Stimulated activated CD8-positive, alpha-beta memory T cell treated with anti-CD3 and anti-CD28 coated beads, Interleukin-15, amount 100 ng/mL, for 48 hours (primary cell): ENCODE data around the gene MRPS35.
"Not testable (repeated sequence)": the region's sequence is repeated elsewhere in the genome, so short reads cannot be mapped to it uniquely, and the experiment has no call there.

Experiments
- DNase-seq, 2 donors: peaks; one replicate each; pipeline ENCODE4 v3.0.0-alpha.2; 2020; ENCODE audit warnings: low read depth in 2 of 2

Gene MRPS35

GRCh38 chr12:27709212-27709931 is 1.3 kb upstream of the MRPS35 start:
- DNase-seq = no peak

- DNase-seq = no peak
These were observed 570 bp upstream of the MRPS35 start for GRCh38 chr12:27709932-27710591.

DNA sequence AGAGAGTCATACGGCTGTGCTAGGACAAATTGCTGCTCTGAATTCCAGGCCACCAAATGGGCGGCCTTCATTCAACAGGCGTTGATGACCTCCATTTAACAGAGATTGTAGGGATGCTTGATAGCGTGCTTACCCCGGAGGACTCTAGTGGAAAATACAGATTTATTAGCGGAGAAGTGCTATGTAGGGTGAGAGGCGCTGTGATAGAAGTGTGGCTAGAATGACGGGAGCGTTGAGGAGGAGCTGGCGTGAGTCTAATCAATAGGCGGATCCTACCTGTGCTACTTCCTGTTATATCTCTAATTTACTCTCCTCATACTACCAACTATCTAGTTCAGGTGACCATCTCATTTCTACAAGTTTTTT is 668 bp downstream of the MRPS35 start:
- DNase-seq = peak in 1 of 2 donors; percentile 4

- no peak for DNase-seq
These were observed 1.3 kb downstream of the MRPS35 start for GRCh38 chr12:27711967-27712366.

DNA sequence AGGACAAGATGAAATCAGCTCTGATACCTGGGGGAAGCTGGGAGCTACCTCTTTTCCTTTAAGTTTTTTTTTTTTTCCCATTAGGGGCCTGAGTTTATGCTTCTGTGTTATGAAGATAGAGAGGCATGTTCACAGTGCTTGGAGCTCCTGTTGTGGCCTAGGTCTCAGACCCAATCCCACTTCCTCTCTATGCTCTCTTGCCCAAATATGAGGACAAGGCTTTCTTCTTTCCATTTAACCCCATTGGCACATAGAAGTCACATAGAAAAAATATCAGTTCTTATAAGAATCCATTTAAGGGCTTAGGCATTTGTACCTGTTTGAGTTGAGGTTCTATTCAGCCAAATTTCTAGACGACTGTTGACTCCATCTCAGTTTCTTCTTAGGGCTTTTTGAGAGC is 12.6 kb downstream of the MRPS35 start:
- DNase-seq = no peak

DNA sequence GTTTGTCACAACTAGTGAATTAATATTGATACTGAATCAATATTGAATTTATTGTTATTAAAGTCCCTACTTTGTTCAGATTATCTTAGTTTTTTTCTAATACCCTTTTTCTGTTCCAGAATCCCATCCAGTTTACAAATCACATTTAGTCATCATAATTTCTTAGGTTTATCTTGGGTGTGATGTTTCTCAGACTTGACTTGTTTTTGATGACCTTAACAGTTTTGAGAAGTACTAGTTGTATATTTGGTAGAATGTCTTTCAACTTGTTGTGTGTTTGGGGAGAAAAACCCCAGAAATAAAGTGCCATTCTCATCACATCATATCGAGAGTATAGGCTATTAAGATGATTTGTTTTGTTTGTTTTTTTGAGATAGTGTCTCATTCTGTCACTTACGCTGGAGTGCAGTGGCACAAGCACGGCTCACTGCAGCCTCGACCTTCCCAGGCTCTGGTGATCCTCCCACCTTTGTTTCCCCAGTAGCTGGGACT is 19.5 kb downstream of the MRPS35 start:
- no peak for DNase-seq

- DNase-seq = no peak
These were observed 21.6 kb downstream of the MRPS35 start for GRCh38 chr12:27732281-27732680.

DNA sequence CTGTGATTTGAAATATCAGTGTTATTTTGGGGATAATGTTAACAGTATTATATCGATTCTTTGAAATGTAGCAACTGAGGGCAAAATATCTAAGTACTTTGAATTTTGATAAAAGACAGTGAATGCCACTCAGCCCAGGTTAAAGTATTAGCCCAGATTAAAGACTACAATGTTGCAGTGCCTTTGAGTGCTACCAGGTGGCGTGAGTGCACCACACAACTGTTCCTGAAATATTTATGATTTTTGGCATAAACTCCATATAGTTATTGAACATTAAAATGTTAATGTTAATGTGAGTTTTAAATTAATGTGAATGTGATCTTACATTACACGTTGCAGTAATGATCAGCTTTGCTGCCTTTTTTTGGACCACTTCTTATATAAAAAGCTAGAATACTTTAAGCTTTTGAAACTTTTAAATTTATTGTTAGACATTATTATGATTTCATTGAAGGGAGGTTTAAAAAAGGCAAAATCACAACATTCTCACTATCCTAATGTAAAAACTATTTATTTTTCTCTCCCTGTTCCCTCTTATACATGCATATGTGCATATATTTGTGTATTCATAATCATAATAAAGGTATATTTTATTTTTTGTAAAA is 22.5 kb downstream of the MRPS35 start:
- no peak for DNase-seq

DNA sequence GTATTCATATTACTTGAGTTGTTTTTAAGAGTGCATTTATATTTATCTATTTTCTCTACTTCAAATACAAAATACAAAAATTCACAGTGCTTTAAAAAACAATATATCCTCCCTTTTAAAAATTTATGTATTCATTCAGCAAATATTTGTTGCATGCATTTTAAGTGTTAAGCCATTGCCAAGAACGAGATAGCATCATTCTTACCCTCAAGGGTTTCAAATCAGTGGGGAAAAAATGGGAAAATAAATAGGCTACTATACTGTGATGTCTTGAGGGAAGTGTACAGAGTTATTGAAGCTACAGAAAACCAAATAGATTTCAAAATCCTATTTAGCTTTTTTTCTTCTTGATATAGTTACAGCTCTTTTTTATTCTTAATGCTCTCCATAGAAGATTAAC is 23.2 kb downstream of the MRPS35 start:
- no peak for DNase-seq

DNA sequence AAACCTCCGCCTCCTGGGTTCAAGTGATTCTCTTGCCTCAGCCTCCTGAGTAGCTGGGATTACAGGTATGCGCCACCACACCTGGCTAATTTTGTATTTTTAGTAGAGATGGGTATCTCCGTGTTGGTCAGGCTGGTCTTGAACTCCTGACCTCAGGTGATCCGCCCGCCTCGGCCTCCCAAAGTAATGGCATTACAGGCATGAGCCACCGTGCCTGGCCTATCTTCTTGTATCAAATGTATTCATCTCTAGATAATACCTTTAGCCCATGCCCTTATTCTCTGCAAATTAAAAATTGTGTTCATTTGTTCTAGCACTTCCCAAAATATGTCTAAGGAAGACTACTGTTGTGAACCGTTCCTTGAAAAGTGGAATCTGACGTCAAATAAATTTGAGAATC is 23.7 kb downstream of the MRPS35 start:
- not testable (repeated sequence) for DNase-seq

DNA sequence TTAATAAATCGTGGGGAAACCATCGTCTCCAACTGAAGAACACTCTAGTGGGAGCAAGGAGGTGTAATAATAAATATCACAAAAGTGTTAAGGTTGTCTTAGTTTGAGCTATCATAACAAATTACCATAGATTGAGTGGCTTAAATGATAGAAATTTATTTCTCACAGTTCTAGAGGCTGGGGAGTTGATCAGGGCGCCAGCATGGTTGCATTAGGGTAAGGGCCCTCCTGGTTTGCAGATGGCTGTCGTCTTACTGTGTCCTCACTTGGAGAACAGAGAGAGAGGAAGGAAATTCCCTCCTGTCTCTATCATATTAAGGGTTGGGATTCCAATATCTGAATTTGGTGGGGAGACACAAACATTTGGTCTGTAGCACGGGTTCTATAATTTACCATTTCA is 33.0 kb downstream of the MRPS35 start:
- DNase-seq = no peak

- not testable (repeated sequence) for DNase-seq
These were observed 35.1 kb downstream of the MRPS35 start for GRCh38 chr12:27745734-27746133.

DNA sequence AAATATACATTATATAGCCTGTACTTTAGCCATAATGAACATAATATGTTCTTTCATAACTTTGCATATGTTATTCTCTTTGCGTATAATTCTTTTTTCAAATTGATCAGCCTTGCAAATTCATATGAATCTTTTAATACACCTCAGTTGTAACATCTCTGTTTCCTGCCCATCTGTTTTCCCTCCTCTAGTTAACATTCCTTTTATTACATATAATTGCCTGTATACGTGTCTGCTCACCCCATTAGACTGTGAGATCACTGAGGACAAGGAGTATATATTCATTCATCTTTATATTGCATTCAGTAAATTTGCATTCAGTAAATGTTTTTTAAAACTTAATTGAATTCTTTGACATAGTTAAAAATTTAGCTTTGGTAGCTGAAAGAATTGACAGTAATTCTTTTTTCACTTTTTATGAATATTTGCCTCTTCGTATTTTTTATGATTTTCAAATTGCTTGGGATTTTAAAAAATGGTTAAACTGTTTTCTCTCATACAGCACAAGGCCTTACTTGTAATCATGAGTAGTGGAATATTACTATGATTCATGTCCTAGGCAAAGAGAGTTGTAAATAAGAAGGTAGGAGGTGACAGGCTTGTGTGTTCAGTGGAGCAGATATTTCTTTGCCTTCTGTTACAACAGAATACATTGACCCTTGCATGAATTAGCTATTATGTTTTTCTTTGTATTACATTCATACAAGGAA is 36.6 kb downstream of the MRPS35 start:
- no peak for DNase-seq

DNA sequence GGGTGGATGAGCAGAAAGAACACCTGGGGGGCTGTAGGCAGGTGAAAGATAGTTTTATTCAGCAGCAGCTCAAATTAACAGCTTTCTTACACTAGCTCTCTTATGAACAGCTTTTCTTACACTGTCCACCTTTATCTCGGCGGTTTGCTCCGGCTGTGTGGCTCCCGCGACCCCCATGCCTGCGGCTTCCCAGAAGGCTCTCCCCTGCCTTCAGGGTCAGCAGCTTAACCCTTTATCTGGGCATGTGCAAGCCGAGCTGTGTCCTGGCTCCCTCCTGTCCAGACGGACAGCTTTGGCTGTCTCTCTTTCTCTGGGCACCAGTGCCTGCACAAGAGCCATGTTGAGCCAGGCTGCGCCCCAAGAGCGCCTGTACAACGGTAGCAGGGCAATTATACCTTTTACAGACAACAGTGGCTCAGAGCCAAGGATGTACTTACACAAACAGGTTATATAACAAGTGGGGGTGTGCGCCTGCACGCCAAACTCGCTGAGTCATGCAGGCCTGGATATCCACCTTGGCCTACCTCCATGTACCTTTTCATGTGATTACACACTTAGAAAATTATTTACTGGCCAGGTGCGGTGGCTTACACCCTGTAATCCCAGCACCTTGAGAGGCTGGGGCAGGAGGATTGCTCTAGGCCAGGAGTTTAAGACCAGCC is 40.9 kb downstream of the MRPS35 start:
- DNase-seq = no peak

DNA sequence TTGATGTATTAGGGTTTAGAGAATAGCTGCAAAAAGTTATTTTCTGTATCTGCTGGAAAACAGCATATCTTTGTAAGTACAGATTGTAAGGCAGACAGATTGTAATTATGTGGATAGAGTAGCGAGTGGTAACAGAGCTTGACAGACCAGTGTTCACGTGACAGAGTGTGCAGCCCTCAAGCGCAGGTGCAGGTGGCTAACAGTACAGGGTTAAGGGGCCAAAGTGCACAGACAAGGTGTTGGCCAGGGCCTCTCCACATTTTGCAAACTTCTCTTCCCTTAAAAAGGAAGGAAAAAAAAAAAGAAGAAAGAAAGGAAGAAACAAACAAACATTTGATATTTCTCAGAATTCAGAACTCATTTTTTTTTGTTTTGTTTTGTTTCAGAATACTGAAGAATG is 44.2 kb downstream of the MRPS35 start:
- DNase-seq = no peak

DNA sequence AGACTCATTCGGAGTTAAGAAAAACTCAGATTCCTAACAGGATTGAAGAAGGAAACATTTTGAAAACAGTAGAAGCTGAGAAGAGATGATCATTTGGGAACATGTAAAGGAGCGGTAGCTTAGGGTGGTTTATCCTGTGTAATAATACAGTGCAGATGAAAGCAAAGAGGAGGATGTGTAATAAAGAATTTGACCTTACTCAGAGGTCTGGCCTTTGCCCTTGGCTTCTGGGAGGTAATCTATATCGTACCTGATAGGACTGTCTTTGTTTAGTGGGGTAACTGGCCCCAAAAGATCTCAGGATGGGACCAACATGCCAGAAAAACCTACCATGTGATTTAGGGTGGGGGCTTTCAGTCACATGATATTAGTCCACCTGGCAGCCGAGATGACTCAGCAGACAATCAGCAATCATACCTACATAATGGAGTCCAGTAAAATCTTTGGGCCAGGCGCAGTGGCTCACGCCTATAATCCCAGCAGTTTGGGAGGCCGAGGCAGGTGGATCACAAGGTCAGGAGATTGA is 46.1 kb downstream of the MRPS35 start:
- DNase-seq = no peak

DNA sequence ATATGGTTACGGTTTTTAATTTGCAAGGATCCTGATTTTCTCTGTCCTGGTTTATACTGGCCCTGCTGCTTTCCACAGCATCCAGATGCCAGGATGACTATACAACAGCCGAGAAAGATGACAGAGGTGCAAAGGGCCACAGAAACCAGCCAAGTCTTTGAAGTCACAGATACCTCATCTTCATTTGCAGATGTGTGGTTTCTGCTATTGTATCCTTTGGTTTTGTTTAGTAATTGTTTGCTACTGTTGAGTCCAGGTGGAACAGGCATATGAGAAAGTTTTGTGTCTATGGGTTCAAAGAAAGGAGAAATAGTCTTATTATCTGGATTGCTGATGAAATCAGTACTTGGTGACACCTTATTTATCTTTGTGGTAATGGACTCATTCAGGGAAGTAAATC is 52.1 kb downstream of the MRPS35 start:
- no peak for DNase-seq

DNA sequence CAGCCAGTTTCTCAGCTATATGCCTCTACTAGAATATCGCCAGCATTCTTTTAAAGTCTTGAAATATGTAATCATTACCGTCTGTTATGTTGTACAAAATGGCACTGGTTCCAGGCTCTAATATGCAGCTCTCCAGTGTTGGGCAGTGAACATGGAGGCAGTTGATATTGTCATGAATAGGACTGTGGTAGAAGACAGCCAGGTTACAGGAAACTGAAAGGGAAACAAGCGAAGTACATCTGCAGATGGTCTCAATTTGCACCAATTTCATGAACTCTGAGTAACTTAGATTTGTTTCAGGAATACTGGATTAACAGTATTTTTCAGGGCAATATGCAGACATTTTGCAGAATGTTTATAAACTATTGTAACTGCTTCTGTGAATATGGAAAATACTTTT is 56.0 kb downstream of the MRPS35 start:
- no peak for DNase-seq

DNA sequence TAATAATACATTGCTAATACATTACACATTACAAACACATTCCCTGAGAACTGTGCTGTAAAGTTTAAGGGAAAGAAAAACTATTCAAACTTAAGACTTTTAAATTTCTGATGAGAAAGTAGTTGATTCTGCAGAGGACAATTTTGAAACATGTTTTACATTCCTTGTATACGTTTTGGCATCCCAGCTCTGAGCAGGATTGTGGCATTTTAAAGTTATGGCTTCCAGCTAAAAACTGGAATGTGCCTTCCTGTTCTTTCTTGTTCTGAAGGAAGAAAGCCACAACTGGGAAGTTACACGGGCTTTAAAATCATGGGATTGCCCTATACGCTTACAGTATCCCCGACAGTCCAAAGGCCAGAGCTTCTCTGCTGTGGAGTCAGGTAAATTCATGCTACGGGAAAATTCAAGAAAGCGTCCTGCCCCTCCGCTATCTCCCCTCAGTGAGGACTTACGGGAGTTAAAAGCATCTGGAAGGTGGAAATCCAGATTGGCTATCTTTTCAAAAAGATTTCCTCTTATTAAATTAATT is 58.6 kb downstream of the MRPS35 start:
- no peak for DNase-seq

DNA sequence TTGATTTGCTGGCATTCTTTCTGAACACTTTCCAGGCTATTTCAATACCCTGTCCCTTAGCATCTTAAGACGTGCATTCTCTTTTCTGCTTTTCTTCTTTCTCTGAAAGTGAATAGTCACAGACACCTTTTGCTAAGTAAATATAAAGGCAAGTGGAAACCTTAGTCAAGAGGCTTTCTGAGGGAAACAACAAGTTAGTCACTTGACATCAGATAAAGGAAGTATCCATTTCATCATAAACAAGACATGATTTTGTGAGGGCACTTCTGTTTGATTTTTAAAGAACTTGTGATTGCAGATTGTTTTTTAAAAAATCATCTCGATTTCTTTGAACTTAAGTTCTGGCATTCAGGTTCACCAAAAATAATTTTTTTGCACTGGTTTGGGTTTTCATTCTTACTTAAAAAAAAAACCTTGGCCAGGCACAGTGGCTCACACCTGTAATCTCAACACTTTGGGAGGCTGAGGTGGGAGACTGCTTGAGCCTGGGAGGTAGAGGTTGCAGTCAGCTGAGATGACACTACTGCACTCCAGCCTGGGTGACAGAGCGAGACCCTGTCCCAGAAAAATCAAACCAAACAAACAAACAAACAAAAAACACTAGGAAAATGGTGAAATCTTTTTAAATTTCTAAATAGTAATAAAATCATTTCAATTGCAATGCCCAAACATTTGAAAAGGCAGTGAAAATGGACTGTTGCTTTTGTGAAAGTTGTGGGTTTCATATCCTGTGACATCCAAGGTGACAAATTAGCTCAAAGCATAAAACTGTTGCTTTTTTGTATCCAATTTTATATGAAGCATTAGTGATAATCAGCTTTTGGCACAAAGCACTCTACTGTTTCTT is 61.1 kb downstream of the MRPS35 start:
- no peak for DNase-seq
